Neural crest cell (in vitro differentiated cells): ENCODE results near the gene RNF126. TPM values are rescaled to one million over a fixed set of nuclear protein-coding genes. Genes with fewer than 3 reads are reported as not detected.
A peak's percentile ranks its signal among the peaks of the same experiment; 100 is the strongest.

Experiments
- DNase-seq: peaks from one replicate; pipeline ENCODE4 v3.0.0; 2021; ENCODE audit warnings: low read depth, mixed read lengths, low spot score
- H3K27ac Mint-ChIP-seq: one replicate; pipeline ENCODE4 v1.8.0; 2021; ENCODE audit warnings: mild to moderate bottlenecking, mixed read lengths; ENCODE audit not compliant: unreplicated experiment
- H3K27me3 Mint-ChIP-seq: 2 replicates; pipeline ENCODE4 v1.8.0; 2021; ENCODE audit warnings: low read depth, mild to moderate bottlenecking, mixed read lengths
- H3K36me3 Mint-ChIP-seq: 2 replicates; pipeline ENCODE4 v1.8.0; 2021; ENCODE audit warnings: low read depth, mild to moderate bottlenecking, mixed read lengths
- H3K4me1 Mint-ChIP-seq: 2 replicates; pipeline ENCODE4 v1.8.0; 2021; ENCODE audit warnings: mixed read lengths
- H3K4me3 Mint-ChIP-seq: one replicate; pipeline ENCODE4 v1.8.0; 2021; ENCODE audit warnings: mild to moderate bottlenecking, mixed read lengths
- H3K9me3 Mint-ChIP-seq: 2 replicates; pipeline ENCODE4 v1.8.0; 2021; ENCODE audit warnings: mixed read lengths
- CTCF ChIP-seq: fragments of 200-600 bp; sonication (generic); conservative IDR thresholded peaks from 2 replicates; pipeline ENCODE4 v1.5.0; 2021; ENCODE audit warnings: antibody characterized with exemption, mild to moderate bottlenecking
- total RNA-seq: library from RNA; stranded (reverse); gene quantifications from 2 replicates; pipeline ENCODE4 v1.2.1, GENCODE V29; 2021

RNF126 gene
- total RNA-seq, 1 donor from 2014 or later, result 55.9 TPM

DNA sequence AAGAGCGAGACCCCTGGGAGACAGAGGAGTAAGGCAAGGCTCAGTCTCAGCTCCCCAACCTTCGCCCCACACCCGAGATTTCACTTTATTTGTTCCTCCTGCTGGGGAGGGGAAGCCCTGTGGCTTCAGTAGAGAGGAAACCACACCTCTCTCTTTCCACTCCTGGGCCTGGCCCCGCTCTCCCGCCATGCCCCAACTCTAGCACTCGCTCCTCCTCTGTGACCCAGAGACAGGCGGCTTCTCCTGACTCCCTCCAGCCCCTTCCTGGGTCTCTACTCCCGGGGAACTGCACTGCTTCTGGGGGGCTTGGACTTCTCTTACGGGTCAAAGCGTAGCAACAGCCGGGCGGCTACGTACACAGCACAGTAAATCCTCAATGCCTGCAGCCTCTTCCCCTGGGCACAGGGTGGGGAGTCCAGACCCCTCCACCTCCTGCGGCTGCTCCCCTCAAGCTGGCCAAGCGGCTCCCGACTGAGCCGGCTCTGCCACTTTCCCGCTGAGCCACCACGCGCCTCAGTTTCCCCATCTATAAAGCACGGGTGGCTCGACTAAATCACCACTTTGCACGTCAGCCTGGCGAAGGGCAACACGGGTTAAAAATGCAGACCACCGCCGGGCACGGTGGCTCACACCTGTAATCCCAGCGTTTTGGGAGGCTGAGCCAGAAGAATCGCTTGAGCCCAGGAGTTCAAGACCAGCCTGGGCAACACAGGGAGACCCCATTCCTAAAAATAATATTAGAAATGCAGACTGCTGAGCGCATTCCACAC, 1.4 kb downstream of the RNF126 start:
- Mint-ChIP-seq H3K4me1 (peaks cover 23% of the 10 kb centered on the region), H3K4me3 (peak overlapping the region; percentile 86), H3K27ac (no peak overlapping the region), H3K9me3 (no peaks in the 10 kb centered on the region), H3K36me3 (peaks cover 2% of the 10 kb centered on the region), H3K27me3 (peaks cover 5% of the 10 kb centered on the region)
- TF ChIP-seq CTCF, result no peak
- no peak for DNase-seq

GRCh38 chr19:660793-661426, 2.1 kb downstream of the RNF126 start:
- H3K4me3 Mint-ChIP-seq, result peak overlapping the region; percentile 86
- no peak for TF ChIP-seq CTCF
- H3K4me1 Mint-ChIP-seq, result peaks cover 23% of the 10 kb centered on the region
- peaks cover 5% of the 10 kb centered on the region for H3K27me3 Mint-ChIP-seq
- H3K27ac Mint-ChIP-seq, result no peak overlapping the region
- H3K36me3 Mint-ChIP-seq, result peaks cover 2% of the 10 kb centered on the region
- no peak for DNase-seq
- H3K9me3 Mint-ChIP-seq, result no peaks in the 10 kb centered on the region

- TF ChIP-seq CTCF, result no peak
- H3K27me3 Mint-ChIP-seq, result no peaks in the 10 kb centered on the region
- no peaks in the 10 kb centered on the region for H3K9me3 Mint-ChIP-seq
- DNase-seq, result no peak
- H3K36me3 Mint-ChIP-seq, result no peaks in the 10 kb centered on the region
- H3K27ac Mint-ChIP-seq, result no peak overlapping the region
- peak overlapping the region; percentile 67 for H3K4me3 Mint-ChIP-seq
- peaks cover 18% of the 10 kb centered on the region for H3K4me1 Mint-ChIP-seq
These were observed 3.8 kb downstream of the RNF126 start for GRCh38 chr19:658916-659839.

DNA sequence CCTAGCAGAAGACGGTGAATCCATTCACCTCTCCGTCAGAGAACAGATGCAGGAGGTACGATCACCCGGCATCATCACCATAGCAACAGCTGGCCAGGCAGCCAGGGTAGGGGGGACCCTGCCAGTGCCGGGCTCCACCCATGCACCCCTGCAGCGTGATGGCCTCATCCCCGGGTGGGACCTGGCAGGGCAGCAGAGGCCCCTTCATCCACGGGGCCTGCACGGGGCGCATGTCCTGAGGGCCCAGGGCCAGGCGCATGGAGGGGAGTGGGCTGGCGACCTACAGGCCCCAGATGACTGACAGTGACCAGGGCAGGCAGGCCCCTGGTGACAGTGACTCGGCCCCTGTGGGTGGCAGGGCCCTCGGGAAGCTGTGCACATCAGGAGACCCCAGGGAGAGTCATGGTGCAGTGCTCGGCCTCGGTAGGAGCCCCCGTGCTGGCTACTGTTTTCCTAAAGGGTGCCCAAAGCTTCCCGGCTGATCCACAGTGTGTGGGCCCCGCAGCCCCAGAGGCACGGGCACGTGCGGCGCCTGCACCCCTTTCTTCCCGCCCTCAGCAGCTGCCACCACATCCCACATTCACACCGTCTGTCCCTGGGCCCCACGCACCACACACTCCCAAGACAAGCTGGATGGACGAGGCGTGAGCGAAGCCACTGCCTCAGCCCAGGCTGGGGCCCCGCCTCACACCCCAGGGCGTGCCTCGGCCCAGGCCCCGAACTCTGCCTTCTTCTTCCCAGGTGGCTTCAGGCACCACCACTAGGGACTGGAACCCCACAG, 4.8 kb downstream of the RNF126 start:
- Mint-ChIP-seq H3K4me3 (no peak overlapping the region), H3K36me3 (no peaks in the 10 kb centered on the region), H3K9me3 (no peaks in the 10 kb centered on the region), H3K4me1 (peaks cover 14% of the 10 kb centered on the region), H3K27ac (no peak overlapping the region), H3K27me3 (no peaks in the 10 kb centered on the region)
- no peak for TF ChIP-seq CTCF
- no peak for DNase-seq

- DNase-seq, result no peak
- Mint-ChIP-seq H3K4me1 (peaks cover 14% of the 10 kb centered on the region), H3K4me3 (no peak overlapping the region), H3K27me3 (no peaks in the 10 kb centered on the region), H3K27ac (no peak overlapping the region), H3K9me3 (no peaks in the 10 kb centered on the region), H3K36me3 (no peaks in the 10 kb centered on the region)
- TF ChIP-seq CTCF, result no peak
These were observed 5.4 kb downstream of the RNF126 start for GRCh38 chr19:657611-658010.
